IMR-90 (cell line): ENCODE measurements around the gene BCHE. TPM values are rescaled to one million over a fixed set of nuclear protein-coding genes. Genes with fewer than 3 reads are reported as not detected.

ENCODE experiments used
- ATAC-seq: fragments of 200-7000 bp; cut with Tn5 transposase; 2 replicates; pipeline ENCODE4 v1.9.1; 2020; ENCODE audit warnings: low read depth, mild to moderate bottlenecking, moderate library complexity
- BruUV-seq: library from RNA; stranded (reverse); fragments of 400-500 nt; replicated peaks from 2 replicates; lab custom pipeline; 2021; lab: Mats Ljungman, UMichigan
- CTCF ChIA-PET: fragments of 300-600 bp; formaldehyde crosslinking; extraction: SDS; loops from one replicate; lab custom pipeline; 2021; ENCODE audit warnings: antibody characterized with exemption; lab: Yijun Ruan, JAX
- POLR2A ChIA-PET: fragments of 300-600 bp; sonication (Branson Sonifier 250); formaldehyde crosslinking; loops from one replicate; lab custom pipeline; 2022; ENCODE audit warnings: antibody characterized with exemption; ENCODE audit not compliant: unreplicated experiment; lab: Charles Lee
- DNase-seq: peaks from one replicate; pipeline ENCODE4 v3.0.0; 2013
- H2AFZ ChIP-seq: replicated peaks from 2 replicates; pipeline ENCODE3; 2013; ENCODE audit warnings: low read length, mild to moderate bottlenecking; ENCODE audit not compliant: poor library complexity
- H2AK5ac ChIP-seq: 2 replicates; pipeline ENCODE4 v1.6.1; 2013; ENCODE audit warnings: low read depth, low read length, inconsistent platforms
- H2AK9ac ChIP-seq: replicated peaks from 2 replicates; pipeline ENCODE3; 2013; ENCODE audit warnings: mild to moderate bottlenecking, low read depth, low read length, moderate library complexity; ENCODE audit not compliant: poor library complexity
- H2BK120ac ChIP-seq: 2 replicates; pipeline ENCODE4 v1.6.1; 2013; ENCODE audit warnings: low read depth, low read length, inconsistent platforms
- H2BK15ac ChIP-seq: 3 replicates; pipeline ENCODE4 v1.6.1; 2013; ENCODE audit warnings: low read depth, low read length, inconsistent platforms
- H2BK20ac ChIP-seq: 2 replicates; pipeline ENCODE4 v1.6.1; 2013; ENCODE audit warnings: low read depth, mild to moderate bottlenecking, inconsistent platforms, low read length, moderate library complexity
- H2BK5ac ChIP-seq: 2 replicates; pipeline ENCODE4 v1.6.1; 2013; ENCODE audit warnings: mild to moderate bottlenecking, low read depth, low read length, inconsistent platforms; ENCODE audit not compliant: poor library complexity, severe bottlenecking
- H3K14ac ChIP-seq: replicated peaks from 2 replicates; pipeline ENCODE4 v1.6.1; 2013; ENCODE audit warnings: low read depth, low read length, inconsistent platforms
- H3K18ac ChIP-seq: 2 replicates; pipeline ENCODE4 v1.6.1; 2013; ENCODE audit warnings: low read depth, low read length, control low read depth
- H3K23ac ChIP-seq: 2 replicates; pipeline ENCODE4 v1.6.1; 2013; ENCODE audit warnings: low read depth, low read length, inconsistent platforms
- H3K27ac ChIP-seq: 2 replicates; pipeline ENCODE4 v1.5.1; 2013; ENCODE audit warnings: mild to moderate bottlenecking, control low read depth, low read length; ENCODE audit not compliant: insufficient read depth
- H3K27me3 ChIP-seq: 2 replicates; pipeline ENCODE4 v1.6.1; 2013; ENCODE audit warnings: low read length; ENCODE audit not compliant: control insufficient read depth, insufficient read depth
- H3K36me3 ChIP-seq: 2 replicates; pipeline ENCODE4 v1.6.1; 2013; ENCODE audit warnings: low read length, mixed read lengths; ENCODE audit not compliant: control insufficient read depth, insufficient read depth
- H3K4ac ChIP-seq: 2 replicates; pipeline ENCODE4 v1.6.1; 2013; ENCODE audit warnings: low read depth, low read length, inconsistent platforms
- H3K4me1 ChIP-seq: 2 replicates; pipeline ENCODE4 v1.6.1; 2013; ENCODE audit warnings: low read length, mixed read lengths; ENCODE audit not compliant: control insufficient read depth, insufficient read depth
- H3K4me2 ChIP-seq: 2 replicates; pipeline ENCODE4 v1.6.1; 2013; ENCODE audit warnings: low read depth, mild to moderate bottlenecking, control low read depth, low read length, moderate library complexity
- H3K4me3 ChIP-seq: 2 replicates; pipeline ENCODE4 v1.5.1; 2013; ENCODE audit warnings: low read depth, mild to moderate bottlenecking, control low read depth, low read length, moderate library complexity; ENCODE audit not compliant: insufficient read depth
- H3K56ac ChIP-seq: 2 replicates; pipeline ENCODE4 v1.6.1; 2013; ENCODE audit warnings: low read length, inconsistent platforms; ENCODE audit not compliant: insufficient read depth; ENCODE audit errors: extremely low read depth
- H3K79me1 ChIP-seq, 2 experiments: 2 replicates each; pipeline ENCODE4 v1.6.1; 2013; ENCODE audit warnings: low read length in 2 of 2, inconsistent platforms in 1 of 2, low read depth in 1 of 2
- H3K9ac ChIP-seq: 2 replicates; pipeline ENCODE4 v1.6.1; 2013; ENCODE audit warnings: low read depth, low read length, control low read depth
- H3K9me1 ChIP-seq: 2 replicates; pipeline ENCODE4 v1.6.1; 2013; ENCODE audit warnings: low read length, inconsistent platforms; ENCODE audit not compliant: insufficient read depth
- H3K9me3 ChIP-seq: 2 replicates; pipeline ENCODE4 v1.6.1; 2013; ENCODE audit warnings: low read length; ENCODE audit not compliant: control insufficient read depth, insufficient read depth
- H4K20me1 ChIP-seq: 2 replicates; pipeline ENCODE4 v1.6.1; 2013; ENCODE audit warnings: low read length, inconsistent platforms; ENCODE audit not compliant: insufficient read depth
- H4K5ac ChIP-seq: 2 replicates; pipeline ENCODE4 v1.6.1; 2013; ENCODE audit warnings: mild to moderate bottlenecking, low read depth, low read length, control low read depth
- H4K8ac ChIP-seq, 2 experiments: 2 replicates each; pipeline ENCODE4 v1.6.1; 2013; ENCODE audit warnings: low read depth in 2 of 2, low read length in 2 of 2, control low read depth in 1 of 2, inconsistent platforms in 1 of 2
- H4K91ac ChIP-seq: 2 replicates; pipeline ENCODE4 v1.6.1; 2013; ENCODE audit warnings: low read depth, low read length, inconsistent platforms; ENCODE audit not compliant: insufficient read depth
- BHLHE40 ChIP-seq: fragments of 150-350 bp; IDR thresholded peaks from 2 replicates; pipeline ENCODE4 v1.6.1; 2016; ENCODE audit warnings: mild to moderate bottlenecking, low read depth, low read length
- CEBPB ChIP-seq: IDR thresholded peaks from 2 replicates; pipeline ENCODE4 v1.6.1; 2012; ENCODE audit warnings: low read depth, low read length, improper control_type of control experiment
- CHD1 ChIP-seq: IDR thresholded peaks from 2 replicates; pipeline ENCODE4 v1.6.1; 2012; ENCODE audit warnings: low read depth, low read length, improper control_type of control experiment
- CTCF ChIP-seq: conservative IDR thresholded peaks from 2 replicates; pipeline ENCODE4 v1.5.1; 2012; ENCODE audit warnings: mild to moderate bottlenecking, low read depth, low read length, improper control_type of control experiment
- ELK1 ChIP-seq: fragments of 150-350 bp; IDR thresholded peaks from 2 replicates; pipeline ENCODE4 v1.6.1; 2016; ENCODE audit warnings: low read depth, mild to moderate bottlenecking, low read length, moderate library complexity, borderline replicate concordance
- FOS ChIP-seq: fragments of 150-350 bp; IDR thresholded peaks from 2 replicates; pipeline ENCODE4 v1.6.1; 2016; ENCODE audit warnings: low read depth, low read length
- MAFK ChIP-seq: IDR thresholded peaks from 2 replicates; pipeline ENCODE4 v1.6.1; 2012; ENCODE audit warnings: low read depth, low read length, improper control_type of control experiment
- MAZ ChIP-seq: IDR thresholded peaks from 2 replicates; pipeline ENCODE4 v1.6.1; 2012; ENCODE audit warnings: low read depth, mild to moderate bottlenecking, low read length, improper control_type of control experiment, moderate library complexity, borderline replicate concordance
- MXI1 ChIP-seq: IDR thresholded peaks from 2 replicates; pipeline ENCODE4 v1.6.1; 2012; ENCODE audit warnings: low read depth, mild to moderate bottlenecking, low read length, moderate library complexity, borderline replicate concordance
- NFE2L2 ChIP-seq: fragments of 150-350 bp; IDR thresholded peaks from 2 replicates; pipeline ENCODE4 v1.6.1; 2016; ENCODE audit warnings: low read depth, mild to moderate bottlenecking, low read length
- POLR2A ChIP-seq: IDR thresholded peaks from 2 replicates; pipeline ENCODE4 v1.6.1; 2012; ENCODE audit warnings: mild to moderate bottlenecking, low read depth, low read length
- RAD21 ChIP-seq: IDR thresholded peaks from 2 replicates; pipeline ENCODE4 v1.6.1; 2012; ENCODE audit warnings: low read length, improper control_type of control experiment
- RCOR1 ChIP-seq: IDR thresholded peaks from 2 replicates; pipeline ENCODE4 v1.6.1; 2012; ENCODE audit warnings: mild to moderate bottlenecking, low read length, improper control_type of control experiment; ENCODE audit not compliant: insufficient replicate concordance
- RFX5 ChIP-seq: IDR thresholded peaks from 2 replicates; pipeline ENCODE4 v1.8.0; 2012; ENCODE audit warnings: low read depth, mild to moderate bottlenecking, low read length, moderate library complexity
- SMC3 ChIP-seq: fragments of 150-350 bp; IDR thresholded peaks from 2 replicates; pipeline ENCODE4 v1.6.1; 2016; ENCODE audit warnings: low read depth, mild to moderate bottlenecking, antibody characterized with exemption, low read length, moderate library complexity
- USF2 ChIP-seq: fragments of 150-350 bp; IDR thresholded peaks from 2 replicates; pipeline ENCODE4 v1.6.1; 2017; ENCODE audit warnings: mild to moderate bottlenecking, antibody characterized with exemption, low read length, low read depth
- WGBS, 2 experiments: methylation state at CpG; one replicate each; pipeline versions ENCODE4 v1.1.5 to v1.1.7; 2013; ENCODE audit warnings: missing lambda C conversion rate in 2 of 2; ENCODE audit not compliant: insufficient read length in 1 of 2; ENCODE audit errors: extremely low coverage in 2 of 2; 5-methylcytosine and 5-hydroxymethylcytosine counted together
- dilution Hi-C: fragments of 300-500 bp; cut with HindIII; formaldehyde crosslinking; loops from one replicate; pipeline ENCODE4 v1.14.3; 2018; ENCODE audit warnings: low sequenced_read_pairs; ENCODE audit not compliant: unreplicated experiment
- in situ Hi-C: fragments of 300-500 bp; cut with MboI; formaldehyde crosslinking; loops from 3 replicates; pipeline ENCODE4 v1.14.3; 2019; ENCODE audit warnings: low sequenced_read_pairs, inconsistent platforms, mixed read lengths
- intact Hi-C: fragments of 100-400 bp; cut with micrococcal nuclease; formaldehyde crosslinking; loops from 2 replicates; pipeline ENCODE4 v1.10.0; 2022
- polyA plus RNA-seq, 3 experiments: library from polyadenylated mRNA; depleted of rRNA; stranded (reverse); fragments of >200 nt; gene quantifications; 2 replicates each; pipeline ENCODE4 v1.2.3, GENCODE V29; 2012; ENCODE audit warnings: low replicate concordance in 1 of 3
- total RNA-seq: library from RNA; depleted of rRNA; stranded (reverse); fragments of >200 nt; gene quantifications from 2 replicates; pipeline ENCODE4 v1.2.3, GENCODE V29; 2012

Gene BCHE
- total and polyA plus RNA-seq, 2 of the 4 experiments (the other 2 are of a cell fraction), result 1.5 to 1.6 TPM

- Histone ChIP-seq H3K4ac (no peak overlapping the region), H4K20me1 (no peaks in the 10 kb centered on the region), H3K9me3 (no peaks in the 10 kb centered on the region), H3K27me3 (no peaks in the 10 kb centered on the region), H3K4me3 (no peak overlapping the region), H3K23ac (no peak overlapping the region), H3K4me1 (no peaks in the 10 kb centered on the region), H2AFZ (no peak overlapping the region), H3K56ac (no peak overlapping the region), H3K14ac (no peak overlapping the region), H2BK20ac (no peak overlapping the region), H2AK5ac (no peak overlapping the region), H2BK5ac (no peak overlapping the region), H4K91ac (no peak overlapping the region), H4K8ac (no peak overlapping the region), H3K9me1 (no peaks in the 10 kb centered on the region), H3K79me1 (no peaks in the 10 kb centered on the region), H2BK120ac (no peak overlapping the region), H4K5ac (no peak overlapping the region), H2AK9ac (no peak overlapping the region), H3K9ac (no peak overlapping the region), H3K4me2 (no peak overlapping the region), H2BK15ac (no peak overlapping the region), H3K18ac (no peak overlapping the region), H3K36me3 (no peaks in the 10 kb centered on the region), H3K27ac (no peak overlapping the region)
- no TSS peak for BruUV-seq
- POLR2A ChIA-PET, result no interaction called here
- CTCF ChIA-PET, result no interaction called here
- in situ Hi-C loops, result no loop called here
- ATAC-seq (no peak), DNase-seq (no peak)
- 100% methylated on average over 2 of the region's 6 CpGs; no CpG with 5 or more reads in 1 of the 2 experiments for WGBS, 2 experiments
- no peak for TF ChIP-seq RFX5
- TF ChIP-seq MXI1, result no peak
- no peak for TF ChIP-seq CTCF
- no peak for TF ChIP-seq RAD21
- TF ChIP-seq POLR2A, result no peak
- TF ChIP-seq SMC3, result no peak
- TF ChIP-seq USF2, result no peak
- no peak for TF ChIP-seq FOS
- no peak for TF ChIP-seq MAZ
- TF ChIP-seq RCOR1, result no peak
- no peak for TF ChIP-seq MAFK
- TF ChIP-seq ELK1, result no peak
- TF ChIP-seq CEBPB, result no peak
- TF ChIP-seq CHD1, result no peak
- no peak for TF ChIP-seq NFE2L2
- TF ChIP-seq BHLHE40, result no peak
- intact Hi-C loops, result no loop called here
- dilution Hi-C loops, result no loop called here
Observed at GRCh38 chr3:165846056-165846455, 8.8 kb upstream of the BCHE start.
